Measurements from ENCODE around the gene ZBTB20.

Gene ZBTB20

GRCh38 chr3:115090712-115091111, 56.4 kb downstream of the ZBTB20 start:
- TF ChIP-seq CTCF (conservative IDR thresholded peaks at IDR 0.05; ENCODE audit: control insufficient read depth, insufficient read depth, low read depth, low read length): no peak
- no peak overlapping the region for H3K4me3 ChIP-seq (ENCODE audit: control insufficient read depth, low read depth, low read length)
- no peak for DNase-seq (ENCODE audit: low read depth)

DNA sequence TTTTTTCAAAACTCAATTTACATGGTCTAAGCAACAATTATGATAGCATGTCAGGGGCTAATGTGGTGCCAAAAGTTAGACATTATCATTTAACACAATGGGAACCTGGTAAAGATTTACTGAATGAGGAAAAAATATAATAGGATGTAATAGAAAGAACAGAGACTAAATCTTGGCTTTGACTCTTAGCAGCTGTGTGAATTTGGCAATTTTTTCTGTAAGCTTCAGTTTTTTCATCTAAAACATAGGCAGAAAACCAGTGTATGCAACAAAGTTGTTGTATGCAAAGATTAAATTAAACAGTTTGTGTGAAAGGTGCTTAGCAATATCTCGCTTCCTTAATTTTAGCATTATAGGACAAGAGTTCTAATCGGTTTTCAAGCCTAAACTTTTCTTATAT, 57.6 kb downstream of the ZBTB20 start:
- no peak for DNase-seq (ENCODE audit: low read depth)
- TF ChIP-seq CTCF (conservative IDR thresholded peaks at IDR 0.05; ENCODE audit: control insufficient read depth, insufficient read depth, low read depth, low read length): no peak
- H3K4me3 ChIP-seq (ENCODE audit: control insufficient read depth, low read depth, low read length): no peak overlapping the region

GRCh38 chr3:115087512-115087911, 59.6 kb downstream of the ZBTB20 start:
- H3K4me3 ChIP-seq (ENCODE audit: control insufficient read depth, low read depth, low read length): no peak overlapping the region
- no peak for DNase-seq (ENCODE audit: low read depth)
- no peak for TF ChIP-seq CTCF (conservative IDR thresholded peaks at IDR 0.05; ENCODE audit: control insufficient read depth, insufficient read depth, low read depth, low read length)

DNA sequence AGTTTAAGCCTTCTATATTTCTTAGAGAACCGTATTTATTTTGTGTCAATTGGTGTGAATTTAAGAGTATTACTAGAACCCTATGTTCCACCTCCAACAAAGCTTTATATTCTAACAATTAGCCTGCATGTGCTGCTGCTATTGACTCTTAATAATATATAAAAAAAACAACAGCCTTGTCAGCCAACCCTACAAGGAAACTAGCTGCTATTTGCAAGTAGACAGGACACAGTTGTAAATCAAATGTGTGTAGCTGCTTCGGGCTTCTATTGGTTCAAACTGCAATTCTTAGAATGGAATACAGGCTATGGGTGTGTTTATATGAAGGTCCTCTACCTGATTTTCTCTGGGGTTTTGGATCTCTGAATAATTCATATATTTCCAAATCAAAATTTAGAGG, 60.7 kb downstream of the ZBTB20 start:
- TF ChIP-seq CTCF (conservative IDR thresholded peaks at IDR 0.05; ENCODE audit: control insufficient read depth, insufficient read depth, low read depth, low read length): no peak
- no peak for DNase-seq (ENCODE audit: low read depth)
- no peak overlapping the region for H3K4me3 ChIP-seq (ENCODE audit: control insufficient read depth, low read depth, low read length)

GRCh38 chr3:115085197-115085865, 61.8 kb downstream of the ZBTB20 start:
- DNase-seq (ENCODE audit: low read depth): peak; percentile 36
- TF ChIP-seq CTCF (conservative IDR thresholded peaks at IDR 0.05; ENCODE audit: control insufficient read depth, insufficient read depth, low read depth, low read length): peak; percentile 43
- H3K4me3 ChIP-seq (ENCODE audit: control insufficient read depth, low read depth, low read length): no peak overlapping the region

- no peak for TF ChIP-seq CTCF (conservative IDR thresholded peaks at IDR 0.05; ENCODE audit: control insufficient read depth, insufficient read depth, low read depth, low read length)
- no peak for DNase-seq (ENCODE audit: low read depth)
- H3K4me3 ChIP-seq (ENCODE audit: control insufficient read depth, low read depth, low read length): no peak overlapping the region
These were observed 62.4 kb downstream of the ZBTB20 start for GRCh38 chr3:115084686-115085085.

GRCh38 chr3:115082260-115082659, 64.8 kb downstream of the ZBTB20 start:
- TF ChIP-seq CTCF (conservative IDR thresholded peaks at IDR 0.05; ENCODE audit: control insufficient read depth, insufficient read depth, low read depth, low read length): no peak
- H3K4me3 ChIP-seq (ENCODE audit: control insufficient read depth, low read depth, low read length): no peak overlapping the region
- DNase-seq (ENCODE audit: low read depth): no peak
